ENCODE data around the gene SGTA.

Gene SGTA

DNA sequence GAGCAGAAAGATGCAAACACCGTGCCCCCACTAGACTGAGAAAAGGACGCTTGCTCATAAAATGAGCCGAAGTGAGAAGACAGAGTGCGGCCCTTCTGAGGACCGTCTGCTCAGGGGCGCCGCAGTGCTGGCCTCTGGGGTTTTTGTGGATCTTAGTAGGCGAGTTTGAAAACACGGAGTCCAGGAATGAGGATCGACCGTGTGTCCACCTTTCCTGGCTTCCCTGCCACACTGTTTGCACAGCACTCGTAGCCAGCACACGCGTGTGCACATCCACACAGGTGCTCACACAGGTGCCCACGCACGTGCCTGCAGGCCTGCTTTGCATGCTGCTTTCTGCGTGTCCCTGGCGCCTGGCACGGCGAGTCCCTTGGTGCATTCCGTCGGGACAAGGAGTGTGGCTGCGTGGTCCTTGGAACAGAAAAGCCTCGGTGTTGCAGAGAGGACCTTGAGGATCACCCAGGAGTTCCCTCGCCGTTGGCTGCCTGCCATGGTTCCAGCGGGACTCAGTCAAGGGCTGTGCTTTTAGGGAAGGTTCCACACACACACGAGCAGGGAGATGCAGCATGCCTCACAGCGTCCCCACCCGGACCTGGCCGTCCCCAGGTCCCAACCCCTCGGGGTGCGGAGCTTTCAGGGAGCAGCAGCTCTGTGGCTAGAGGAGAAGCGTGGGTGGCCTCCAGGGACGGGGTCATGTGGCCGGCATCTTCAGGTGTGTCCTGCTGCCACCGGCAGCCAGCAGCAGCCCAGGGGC lies 26.5 kb upstream of the SGTA start:
- no peak for DNase-seq

DNA sequence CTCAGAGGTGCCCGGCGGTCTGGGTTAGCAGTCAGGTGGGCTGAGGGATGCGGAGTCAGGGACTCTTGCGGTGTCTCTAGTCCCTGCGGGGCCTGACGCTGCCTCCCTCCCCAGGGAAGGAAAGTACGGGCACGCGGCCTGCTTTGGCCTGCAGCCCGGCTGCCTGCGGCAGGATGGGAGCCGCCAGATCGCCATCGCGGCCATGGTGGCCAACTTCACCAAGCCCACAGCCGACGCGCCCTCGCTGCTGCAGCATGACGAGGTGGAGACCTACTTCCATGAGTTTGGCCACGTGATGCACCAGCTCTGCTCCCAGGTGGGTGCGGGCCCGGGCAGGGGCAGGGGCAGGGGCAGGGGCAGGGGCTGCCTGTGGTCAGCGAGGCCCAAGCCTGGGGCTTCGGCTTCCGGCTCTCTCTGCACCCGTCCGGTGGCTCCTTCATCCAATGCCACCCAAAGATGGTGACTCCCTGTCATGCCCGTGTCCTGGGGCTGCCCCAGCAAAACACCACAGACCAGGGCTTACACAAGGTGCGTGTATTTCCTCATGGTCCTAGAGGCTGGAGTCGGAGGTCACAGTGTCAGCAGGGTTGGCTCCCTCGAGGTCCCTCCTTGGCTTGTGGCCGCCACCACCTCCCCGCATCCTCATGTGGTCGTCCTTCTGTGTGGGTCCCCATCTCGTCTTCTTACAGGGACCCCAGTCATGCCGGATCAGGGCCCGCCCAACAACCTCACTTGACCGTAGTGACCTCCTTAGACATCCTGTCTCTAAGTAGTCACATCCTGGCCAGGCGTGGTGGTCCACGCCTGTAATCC lies 25.3 kb upstream of the SGTA start:
- DNase-seq, result no peak

DNA sequence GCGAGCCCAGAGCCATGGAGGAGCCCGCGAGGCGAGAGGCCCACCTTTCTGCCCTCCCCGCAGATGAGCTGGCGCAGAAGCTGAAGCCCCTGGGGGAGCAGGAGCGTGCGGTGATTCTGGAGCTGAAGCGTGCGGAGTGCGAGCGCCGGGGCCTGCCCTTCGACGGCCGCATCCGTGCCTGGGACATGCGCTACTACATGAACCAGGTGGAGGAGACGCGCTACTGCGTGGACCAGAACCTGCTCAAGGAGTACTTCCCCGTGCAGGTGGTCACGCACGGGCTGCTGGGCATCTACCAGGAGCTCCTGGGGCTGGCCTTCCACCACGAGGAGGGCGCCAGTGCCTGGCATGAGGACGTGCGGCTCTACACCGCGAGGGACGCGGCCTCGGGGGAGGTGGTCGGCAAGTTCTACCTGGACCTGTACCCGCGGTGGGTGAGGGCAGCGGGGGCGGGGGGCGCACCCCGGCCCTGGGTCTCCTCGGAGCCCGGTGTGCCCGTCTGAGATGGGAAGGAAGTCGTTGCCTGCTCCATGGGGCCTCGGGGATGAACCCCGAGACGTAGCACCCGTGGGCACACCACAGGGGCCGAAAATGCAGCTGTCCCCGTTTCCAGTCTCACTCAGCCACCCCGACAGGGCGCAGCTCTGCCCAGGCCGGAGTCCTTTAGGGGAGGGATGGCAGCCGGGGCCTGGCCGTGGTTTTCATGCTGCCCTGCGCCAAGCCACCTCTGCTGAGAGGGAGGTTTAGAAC lies 24.5 kb upstream of the SGTA start:
- no peak for DNase-seq

DNA sequence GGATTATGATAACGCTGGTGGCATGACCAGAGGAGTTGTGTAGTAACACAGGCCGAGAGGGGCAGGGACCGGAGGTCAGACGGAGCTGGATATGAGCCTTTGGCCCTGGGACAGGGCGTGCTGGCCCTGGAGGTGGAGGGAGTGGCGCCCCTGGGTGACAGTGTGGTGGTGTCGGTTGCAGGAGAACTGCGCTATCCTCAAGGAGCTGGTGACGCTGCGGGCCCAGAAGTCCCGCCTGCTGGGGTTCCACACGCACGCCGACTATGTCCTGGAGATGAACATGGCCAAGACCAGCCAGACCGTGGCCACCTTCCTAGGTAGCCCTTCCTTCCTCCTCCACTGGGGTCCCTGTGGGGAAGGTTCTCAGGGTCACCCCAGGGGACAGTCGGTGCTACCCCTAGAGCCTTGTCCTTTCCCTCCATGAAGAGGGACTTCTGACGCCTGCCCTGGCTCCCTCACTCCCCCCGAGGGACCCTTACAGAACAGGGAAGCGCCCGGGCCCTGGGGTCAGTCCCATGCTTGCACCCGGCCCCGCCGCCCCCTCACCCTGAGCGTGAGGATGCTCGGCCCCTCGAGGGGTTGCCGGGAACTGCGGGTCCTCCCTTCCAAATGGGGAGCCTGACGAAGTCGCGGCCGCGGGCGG lies 23.8 kb upstream of the SGTA start:
- no peak for DNase-seq

DNA sequence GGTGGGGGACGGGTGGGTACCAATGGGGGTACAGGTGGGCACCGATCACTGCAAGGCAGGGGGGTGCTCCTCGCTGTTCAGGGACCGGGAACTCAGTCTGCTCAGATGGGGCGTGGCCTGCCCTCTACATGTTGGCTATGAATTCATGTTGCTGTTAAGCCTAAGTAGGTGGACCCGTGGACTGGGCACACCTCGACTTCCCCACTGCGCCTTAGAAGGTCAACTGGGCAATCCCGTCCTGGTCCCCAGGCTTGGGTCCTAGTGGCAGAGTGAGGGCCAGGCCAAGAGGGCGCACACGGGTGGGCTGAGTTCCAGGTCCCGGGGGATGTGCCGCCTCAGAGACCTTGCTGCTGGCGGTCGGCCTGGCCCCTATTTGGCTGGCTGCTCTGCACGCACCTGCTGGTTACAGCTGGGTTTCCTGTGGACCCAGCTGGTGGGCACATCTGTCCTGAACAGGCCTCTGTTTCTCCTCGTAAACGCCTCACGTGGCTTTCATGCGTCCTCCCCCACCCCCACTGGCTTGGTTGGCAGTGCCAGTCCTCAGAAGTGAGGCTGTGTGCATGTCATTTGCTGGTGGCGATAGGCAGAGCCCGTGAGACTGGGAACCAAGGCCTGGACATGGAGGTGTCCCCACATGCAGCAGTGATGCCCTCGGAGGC lies 23.0 kb upstream of the SGTA start:
- no peak for DNase-seq

DNA sequence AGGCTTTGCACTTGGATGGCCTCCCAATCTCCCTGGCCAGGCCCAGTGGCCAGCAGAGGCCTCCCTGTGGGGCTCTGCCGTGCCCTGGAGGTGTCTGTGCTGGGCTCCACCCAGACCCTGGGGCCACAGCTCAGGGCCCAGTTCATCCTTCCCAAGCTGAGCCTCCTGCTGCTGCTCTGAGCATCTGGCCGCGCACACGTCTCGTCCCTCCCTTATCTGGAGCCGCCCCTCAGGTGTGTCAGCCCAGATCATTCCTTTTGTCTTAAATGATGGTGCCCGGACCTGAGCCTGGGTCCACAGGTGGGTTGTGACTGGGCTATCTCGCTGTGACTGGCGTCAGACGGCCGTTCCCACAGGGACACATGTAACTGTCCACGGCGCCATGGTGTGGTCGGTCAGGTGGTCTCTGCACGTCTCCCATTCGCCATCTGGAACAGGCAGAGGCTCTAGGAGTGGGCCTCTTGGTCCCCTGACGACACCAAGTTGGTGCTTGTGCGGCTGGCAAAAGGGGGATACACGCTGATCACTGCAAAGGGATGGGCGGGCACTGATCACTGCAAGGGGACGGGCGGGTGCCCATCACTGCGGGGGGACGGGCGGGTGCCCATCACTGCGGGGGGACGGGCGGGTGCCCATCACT lies 22.3 kb upstream of the SGTA start:
- DNase-seq, result no peak

DNA sequence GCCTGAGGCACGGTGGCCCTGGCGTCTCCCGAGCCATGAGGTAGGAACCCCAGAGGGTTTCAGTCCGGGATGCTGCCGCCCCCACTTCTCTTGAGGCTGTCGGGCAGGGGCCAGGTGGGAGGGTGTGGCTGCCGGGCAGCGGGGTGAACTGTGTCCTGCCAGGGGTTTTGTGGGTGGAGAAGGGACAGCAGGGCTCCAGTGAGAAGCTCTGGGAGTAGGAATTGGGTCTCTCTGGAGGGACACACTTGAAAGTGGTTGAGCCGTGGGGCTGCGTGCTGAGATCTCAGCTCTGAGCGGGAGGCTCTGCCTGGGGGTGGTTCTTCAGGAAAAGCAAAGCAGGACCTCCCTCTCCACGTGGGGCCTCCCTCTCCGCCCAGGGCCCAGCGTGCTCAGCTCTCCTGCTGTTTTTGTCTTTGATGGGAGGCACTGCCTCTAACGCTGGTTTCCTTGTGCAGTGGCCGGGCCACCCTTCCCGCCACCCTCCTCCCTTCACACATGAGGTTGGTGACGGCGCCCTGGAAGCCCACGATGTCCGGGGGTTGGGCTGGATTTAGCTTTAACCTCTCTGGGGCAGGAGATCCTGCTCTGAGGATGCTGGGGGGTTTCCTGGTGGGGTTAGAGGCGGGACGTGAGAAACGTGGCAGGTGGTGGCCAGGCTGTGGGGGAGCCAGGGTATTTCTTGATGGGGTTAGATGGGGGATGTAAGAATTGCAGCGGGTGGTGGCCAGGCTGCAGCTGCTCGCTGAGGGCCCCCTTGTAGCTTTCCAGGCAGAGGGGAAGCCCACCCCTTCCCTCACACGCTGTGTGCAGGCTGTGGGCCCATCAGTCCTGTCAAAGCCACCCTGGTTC lies 21.3 kb upstream of the SGTA start:
- DNase-seq, result no peak

DNA sequence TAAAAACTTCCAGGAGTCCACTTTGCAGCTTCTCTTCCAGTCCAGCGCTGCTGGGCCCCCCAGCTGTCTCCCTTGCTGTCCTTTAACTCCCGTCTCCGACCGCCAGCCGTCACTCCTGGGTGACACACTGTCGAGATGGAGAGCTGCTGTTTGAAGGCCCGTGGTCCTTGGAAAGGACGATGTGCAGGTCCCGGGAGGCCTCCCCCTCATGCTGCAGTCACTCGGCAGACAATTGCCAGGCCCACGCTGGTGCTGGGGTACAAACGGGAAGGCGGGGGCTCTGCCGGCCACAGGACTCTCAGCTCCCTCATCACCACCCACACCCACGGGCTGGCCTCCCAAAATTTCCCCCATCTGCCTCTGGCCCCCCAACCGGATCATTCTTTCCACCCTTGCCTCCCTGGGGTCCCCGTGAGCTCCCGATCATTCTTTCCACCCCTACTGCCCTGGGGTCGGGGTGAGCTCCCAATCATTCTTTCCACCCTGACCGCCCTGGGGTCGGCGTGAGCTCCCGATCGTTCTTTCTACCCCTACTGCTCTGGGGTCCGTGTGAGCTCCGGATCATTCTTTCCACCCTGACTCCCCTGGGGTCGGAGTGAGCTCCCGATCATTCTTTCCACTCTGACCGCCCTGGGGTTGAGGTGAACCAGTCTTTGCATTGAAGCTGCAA lies 20.5 kb upstream of the SGTA start:
- no peak for DNase-seq

DNA sequence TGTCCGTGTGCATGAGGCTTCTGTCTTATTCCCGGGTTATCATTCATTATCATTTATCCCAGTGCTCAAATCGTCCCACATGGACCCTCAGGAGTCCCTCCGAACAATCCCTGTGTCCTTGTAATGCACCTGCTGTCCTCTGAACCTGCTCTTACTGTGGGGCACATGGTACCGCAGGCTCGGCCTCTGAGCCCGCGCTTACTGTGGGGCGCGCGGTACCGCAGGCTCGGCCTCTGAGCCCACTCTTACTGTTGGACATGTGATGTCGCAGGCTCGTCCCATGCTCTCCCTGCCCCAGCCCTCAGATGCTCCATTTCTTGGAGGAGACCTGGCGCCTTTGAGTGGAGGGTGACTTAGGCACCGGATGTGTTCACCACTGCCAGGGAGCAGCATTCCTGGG lies 19.8 kb upstream of the SGTA start:
- DNase-seq, result no peak

DNA sequence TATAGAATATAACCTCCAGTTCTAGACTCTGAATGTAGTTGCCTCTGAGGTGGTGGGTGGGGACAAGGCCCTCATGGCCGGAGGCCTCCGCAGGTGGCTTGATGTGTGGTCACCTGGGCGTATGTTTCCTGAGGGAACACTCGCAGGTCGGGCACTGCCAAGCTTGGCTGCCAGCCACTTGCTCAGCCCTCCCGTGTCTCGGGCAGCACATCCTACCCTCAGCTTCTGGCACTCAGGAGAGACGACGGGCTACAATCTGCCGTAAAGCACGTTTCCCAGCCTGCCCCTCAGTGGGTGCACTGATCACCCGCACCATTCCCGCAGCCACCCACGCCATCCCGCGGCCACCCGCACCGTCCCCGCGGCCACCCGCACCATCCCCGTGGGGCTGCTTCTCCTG lies 17.4 kb upstream of the SGTA start:
- no peak for DNase-seq

DNA sequence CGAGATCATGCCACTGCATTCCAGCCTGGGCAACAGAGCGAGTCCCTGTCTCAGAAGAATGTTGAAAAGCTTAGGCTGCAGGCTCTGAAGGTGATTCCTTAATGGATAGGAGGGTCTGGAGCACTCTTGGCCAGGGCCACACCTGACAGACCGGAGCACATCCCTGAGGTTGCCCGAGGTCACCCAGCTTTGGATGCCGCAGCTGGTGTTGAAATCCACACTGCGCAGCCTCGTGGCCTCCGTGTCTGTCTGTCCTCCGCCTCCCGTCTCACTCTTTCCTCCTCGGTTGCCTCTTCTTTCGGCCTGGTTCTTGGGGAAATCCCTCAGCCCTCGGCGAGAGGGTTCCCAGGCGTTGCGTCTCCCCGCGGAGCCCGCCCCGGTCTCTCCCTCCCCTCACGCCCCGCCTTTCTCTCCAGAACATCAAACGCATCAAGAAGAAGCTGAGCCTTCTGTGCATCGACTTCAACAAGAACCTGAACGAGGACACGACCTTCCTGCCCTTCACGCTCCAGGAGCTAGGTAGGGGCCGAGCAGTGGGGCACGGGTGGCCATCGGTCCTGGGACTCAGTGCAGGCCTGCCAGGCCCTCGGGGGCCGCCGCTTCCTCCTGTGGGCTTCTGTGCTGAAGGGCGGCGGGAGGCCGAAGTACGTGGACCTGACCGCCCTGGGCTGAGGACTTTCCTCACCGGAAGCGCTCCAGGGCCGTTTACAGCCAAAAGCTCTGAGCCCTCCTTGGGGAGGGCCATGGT lies 16.4 kb upstream of the SGTA start:
- DNase-seq, result no peak

DNA sequence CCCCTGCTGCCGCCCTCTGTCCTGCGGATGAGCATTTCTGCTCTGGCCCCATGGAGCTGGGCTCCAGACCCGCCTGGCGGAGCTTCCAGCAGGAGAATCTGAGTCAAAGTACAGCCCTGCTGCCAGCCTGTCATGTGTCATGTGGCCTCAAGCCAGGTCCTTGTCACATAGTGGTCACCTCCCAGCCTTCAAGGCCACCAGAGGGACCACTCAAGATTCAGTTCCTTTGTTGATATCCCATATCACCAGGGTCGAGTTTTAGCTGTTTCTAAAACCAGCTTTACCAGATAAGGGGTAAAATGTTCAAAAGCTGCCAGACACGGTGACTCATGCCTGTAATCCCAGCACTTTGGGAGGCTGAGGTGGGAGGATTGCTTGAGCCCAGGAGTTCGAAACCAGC lies 15.7 kb upstream of the SGTA start:
- no peak for DNase-seq

DNA sequence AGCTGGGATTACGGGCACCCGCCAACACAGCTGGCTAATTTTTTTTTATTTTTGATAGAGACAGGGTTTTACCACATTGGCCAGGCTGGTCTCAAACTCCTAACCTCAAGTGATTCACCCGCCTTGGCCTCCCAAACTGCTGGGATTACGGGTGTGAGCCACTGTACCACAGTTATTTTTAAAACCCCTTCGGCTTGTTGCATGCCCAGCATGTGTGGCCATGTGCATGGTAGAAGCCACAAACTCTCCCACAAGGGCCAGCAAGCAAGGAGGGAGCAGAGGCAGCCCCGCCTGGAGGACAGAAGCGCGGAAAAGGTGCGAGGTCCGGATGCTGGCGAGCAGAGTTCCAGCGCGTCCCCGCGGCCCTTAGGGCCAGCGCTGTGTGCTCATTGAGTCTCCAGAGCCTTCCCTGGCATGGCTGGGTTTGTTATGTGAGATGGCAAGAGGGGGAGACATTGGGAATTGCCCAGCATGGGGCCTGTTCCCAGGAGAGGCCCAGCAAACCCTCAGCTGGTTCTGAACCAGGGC lies 15.1 kb upstream of the SGTA start:
- no peak for DNase-seq

DNA sequence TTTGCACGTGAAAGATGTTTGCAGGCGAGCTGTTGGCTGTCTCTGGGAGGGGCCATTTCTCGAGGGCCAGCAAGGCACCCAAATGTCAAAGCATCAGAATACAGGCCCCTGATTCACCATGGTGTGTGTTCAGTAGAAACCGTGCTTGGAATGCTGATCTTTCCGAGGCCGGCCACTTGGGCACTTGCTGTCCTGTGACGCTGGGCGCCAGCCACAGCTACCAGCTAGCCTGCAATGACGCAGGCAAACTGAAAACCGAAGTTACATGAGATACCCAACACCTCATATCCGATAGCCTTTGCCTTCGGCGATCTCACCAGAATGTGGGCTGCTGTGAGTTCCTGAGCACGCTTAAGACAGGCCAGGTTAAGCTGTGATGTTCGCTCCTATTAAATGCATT lies 14.2 kb upstream of the SGTA start:
- no peak for DNase-seq

DNA sequence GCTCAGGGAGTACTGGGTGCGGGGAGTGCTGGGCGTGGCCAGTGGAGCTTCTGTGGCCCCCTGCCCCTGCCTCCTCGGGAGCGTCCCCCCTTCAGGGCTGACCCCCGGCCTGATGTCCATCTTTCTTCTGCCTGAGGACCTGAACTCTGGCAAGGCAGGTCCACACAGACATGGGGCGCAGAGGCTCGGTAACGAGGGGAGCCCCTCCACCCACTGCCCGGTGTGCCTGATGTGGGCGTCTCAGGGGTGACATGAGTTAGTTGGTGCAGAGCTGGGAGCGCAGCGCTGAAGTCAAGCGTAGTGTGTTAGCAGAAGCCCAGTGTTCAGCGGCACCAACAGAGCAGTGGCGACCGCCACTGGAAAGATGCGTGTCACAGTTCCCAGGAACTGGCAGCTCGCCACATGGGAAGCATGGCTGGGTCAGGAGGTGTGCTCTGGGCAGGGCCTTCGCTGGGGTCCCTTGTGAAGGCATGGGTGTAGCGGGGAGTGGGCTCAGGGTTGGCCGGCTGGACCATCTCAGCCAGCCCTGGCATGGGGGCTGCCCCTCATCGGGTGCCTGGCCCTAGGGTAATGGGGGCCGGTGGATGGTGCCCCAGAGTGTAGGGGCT lies 13.7 kb upstream of the SGTA start:
- no peak for DNase-seq

DNA sequence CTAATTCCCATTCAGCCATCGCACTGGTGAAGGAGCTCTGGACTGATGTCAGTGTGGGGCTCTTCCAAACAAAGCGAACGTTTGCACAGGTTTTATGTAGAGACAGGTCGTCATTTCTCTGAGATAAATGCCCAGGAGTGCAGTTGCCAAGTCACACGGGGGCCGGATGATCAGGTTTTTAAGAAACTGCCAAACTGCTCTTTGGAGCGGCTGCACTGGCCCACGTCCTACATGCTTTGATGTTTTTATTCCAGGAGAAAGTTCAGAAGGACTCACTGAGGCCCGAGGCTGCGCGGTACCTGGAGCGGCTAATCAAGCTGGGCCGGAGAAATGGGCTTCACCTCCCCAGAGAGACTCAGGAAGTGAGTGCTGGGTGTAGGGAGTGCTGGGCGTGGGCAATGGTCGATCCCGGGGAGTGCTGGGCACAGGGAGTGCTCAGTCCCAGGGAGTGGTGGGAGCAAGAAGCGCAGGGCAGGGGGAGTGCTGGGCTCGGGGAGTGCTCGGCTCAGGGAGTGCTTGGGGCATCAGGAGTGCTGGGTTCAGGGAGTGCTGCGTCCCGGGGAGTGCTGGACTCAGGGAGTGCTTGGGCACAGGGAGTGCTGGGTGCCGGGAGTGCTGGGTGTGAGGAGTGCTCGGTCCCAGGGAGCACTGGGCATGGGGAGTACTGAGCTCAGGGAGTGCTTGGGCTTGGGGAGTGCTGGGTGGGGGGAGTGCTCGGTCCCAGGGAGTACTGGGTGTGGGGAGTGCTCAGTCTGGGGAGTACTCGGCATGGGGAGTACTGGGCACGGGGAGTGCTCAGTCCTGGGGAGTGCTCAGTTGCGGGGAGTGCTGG lies 13.0 kb upstream of the SGTA start:
- DNase-seq, result no peak

DNA sequence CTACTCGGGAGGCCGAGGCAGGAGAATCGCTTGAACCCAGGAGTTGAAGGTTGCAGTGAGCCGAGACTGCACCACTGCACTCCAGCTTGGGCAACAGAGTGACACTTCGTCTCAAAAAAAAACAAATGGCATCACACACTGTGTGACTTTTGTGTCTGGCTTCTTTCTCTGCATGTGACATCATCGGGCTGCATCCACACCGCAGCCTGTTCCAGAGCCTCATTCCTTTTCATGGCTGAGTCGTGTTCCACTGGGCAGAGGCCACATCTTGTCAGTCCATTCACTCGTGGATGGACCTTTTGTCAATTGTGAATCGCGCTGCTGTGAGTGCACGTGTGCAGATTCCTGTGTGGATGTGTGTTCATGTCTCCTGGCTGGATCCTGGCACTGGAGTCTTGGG lies 10.5 kb upstream of the SGTA start:
- DNase-seq, result no peak

DNA sequence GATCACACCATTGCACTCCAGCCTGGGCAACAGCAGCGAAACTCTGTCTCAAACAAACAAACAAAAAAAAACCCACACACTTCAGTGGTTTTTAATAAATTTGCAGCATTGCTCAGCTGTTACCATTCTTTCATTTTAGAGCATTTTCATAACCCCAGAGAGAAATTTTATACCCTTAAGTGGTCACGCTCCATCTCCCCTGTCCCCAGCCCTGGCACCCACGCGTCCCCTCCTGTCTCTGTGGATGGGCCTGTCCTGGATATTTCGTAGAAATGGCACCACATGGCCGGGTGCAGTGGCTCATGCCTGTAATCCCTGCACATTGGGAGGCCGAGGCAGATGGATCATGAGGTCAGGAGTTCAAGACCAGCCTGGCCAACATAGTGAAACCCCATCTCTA lies 10.1 kb upstream of the SGTA start:
- no peak for DNase-seq
